ENCODE results near the gene PFAS. TPM values are rescaled to one million over a fixed set of nuclear protein-coding genes. Genes with fewer than 3 reads are reported as not detected.

The PFAS gene
- total RNA-seq, 1 experiment from 2014 or later, result 228 TPM

DNA sequence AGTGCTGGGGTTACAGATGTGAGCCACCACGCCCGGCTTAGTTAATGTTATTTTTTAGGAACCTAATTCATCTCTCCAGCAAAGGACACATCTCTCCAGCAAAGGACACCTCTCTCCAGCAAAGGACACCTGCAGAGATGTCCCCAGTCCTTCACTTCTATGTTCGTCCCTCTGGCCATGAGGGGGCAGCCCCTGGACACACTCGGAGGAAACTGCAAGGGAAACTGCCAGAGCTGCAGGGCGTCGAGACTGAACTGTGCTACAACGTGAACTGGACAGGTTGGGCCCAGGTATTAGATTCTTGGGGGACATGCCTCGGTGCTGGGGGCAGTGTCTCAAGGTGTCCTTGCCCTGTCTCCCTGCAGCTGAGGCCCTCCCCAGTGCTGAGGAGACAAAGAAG is 4.7 kb downstream of the PFAS start:
- Histone ChIP-seq H3K79me1 (ENCODE audit: insufficient read depth, low read depth, low read length, poor library complexity, severe bottlenecking) (peaks cover 7% of the 10 kb centered on the region), H2BK12ac (ENCODE audit: insufficient read length, low read depth, low read length) (no peak overlapping the region), H2BK5ac (ENCODE audit: insufficient read length, low read length) (no peak overlapping the region), H3K56ac (ENCODE audit: insufficient read length, low read depth, low read length) (no peak overlapping the region), H4K20me1 (ENCODE audit: control insufficient read depth, insufficient read depth, insufficient read length) (no peaks in the 10 kb centered on the region), H3K27me3 (ENCODE audit: insufficient read depth, low read length) (no peaks in the 10 kb centered on the region), H3K23me2 (ENCODE audit: insufficient read length, low read depth, low read length, poor library complexity, severe bottlenecking) (peaks cover 6% of the 10 kb centered on the region), H3T11ph (ENCODE audit: low read length) (no peak overlapping the region), H2BK20ac (ENCODE audit: low read depth, low read length, poor library complexity, severe bottlenecking) (no peak overlapping the region), H3K23ac (ENCODE audit: insufficient read length, low read depth, low read length) (no peak overlapping the region), H3K14ac (ENCODE audit: insufficient read depth, low read length) (no peak overlapping the region), H2BK15ac (ENCODE audit: low read depth, low read length) (no peak overlapping the region), H3K79me2 (ENCODE audit: insufficient read depth, low read length) (peaks cover 25% of the 10 kb centered on the region; the same call in 1 of the 2 replicates), H2AK5ac (ENCODE audit: insufficient read length, low read length) (no peak overlapping the region), H4K5ac (ENCODE audit: insufficient read length, low read depth, low read length) (no peak overlapping the region), H4K91ac (ENCODE audit: insufficient read length, low read depth, low read length) (no peak overlapping the region), H3K4ac (ENCODE audit: low read depth, low read length) (no peak overlapping the region), H3K18ac (ENCODE audit: insufficient read length, low read depth, low read length) (no peak overlapping the region), H3K9ac (ENCODE audit: extremely low read depth, insufficient read length, low read length) (no peak overlapping the region), H3K4me1 (ENCODE audit: insufficient read depth, low read length) (peaks cover 2% of the 10 kb centered on the region; the same call in 1 of the 2 replicates), H3K4me2 (ENCODE audit: insufficient read depth, insufficient read length, low read length) (no peak overlapping the region), H2AFZ (ENCODE audit: low read length) (no peak overlapping the region), H3K9me3 (ENCODE audit: control insufficient read depth, low read depth, low read length) (no peaks in the 10 kb centered on the region), H2BK120ac (ENCODE audit: low read depth, low read length, poor library complexity, severe bottlenecking) (no peak overlapping the region), H4K8ac (replicated peaks; ENCODE audit: insufficient read length, low read depth, low read length) (no peak overlapping the region), H3K27ac (ENCODE audit: insufficient read length, low read depth, low read length) (no peak overlapping the region)
- H3K27ac Mint-ChIP-seq, result peak overlapping the region in 1 of 3 experiments; percentile 72; a peak in 2 of 7 replicates
- H3K4me3 Mint-ChIP-seq, result no peak overlapping the region
- no peak for DNase-seq
- WGBS (ENCODE audit: extremely low coverage, insufficient read length, low lambda C conversion rate), result no CpG with 5 or more reads among the region's 8 CpGs
- H3K36me3 Mint-ChIP-seq (ENCODE audit: insufficient read depth in 1 of 3, low read depth in 3 of 3), result peaks cover 32 to 55% (median 53%) of the 10 kb centered on the region in 3 experiments; a peak in 6 of 7 replicates
- H3K9me3 Mint-ChIP-seq, result no peaks in the 10 kb centered on the region
- TF ChIP-seq CTCF (conservative IDR thresholded peaks at IDR 0.05), result peak; percentile 28; the same call in 2 of the 3 replicates
- H3K4me1 Mint-ChIP-seq, result peaks cover 9 to 12% of the 10 kb centered on the region in 2 experiments
- H3K27me3 Mint-ChIP-seq (ENCODE audit: low read depth), result no peaks in the 10 kb centered on the region

Measured in H9 (cell line).